GM12878 (cell line): ENCODE results near the gene SCGB1A1. TPM values are rescaled to one million over a fixed set of nuclear protein-coding genes. Genes with fewer than 3 reads are reported as not detected.

ENCODE experiments used
- ATF7 ChIP-seq: fragments of 450-650 bp; IDR thresholded peaks from 2 replicates; pipeline ENCODE4 v1.6.1; 2016; ENCODE audit warnings: low read depth, mild to moderate bottlenecking
- BACH1 ChIP-seq: fragments of 450-650 bp; IDR thresholded peaks from 2 replicates; pipeline ENCODE4 v1.6.1; 2017; ENCODE audit warnings: mild to moderate bottlenecking, borderline replicate concordance
- BCL11A ChIP-seq: IDR thresholded peaks from 2 replicates; pipeline ENCODE4 v1.6.1; 2011; ENCODE audit warnings: low read depth, low read length
- BHLHE40 ChIP-seq, 2 experiments: fragments of 450-650 bp in 1 of 2; IDR thresholded peaks; 2 replicates each; pipeline ENCODE4 v1.6.1; 2011 to 2017; ENCODE audit warnings: low read depth in 2 of 2, borderline replicate concordance in 1 of 2, improper control_type of control experiment in 1 of 2, low read length in 1 of 2, mild to moderate bottlenecking in 1 of 2
- E4F1 ChIP-seq: fragments of 450-650 bp; IDR thresholded peaks from 2 replicates; pipeline ENCODE4 v1.6.1; 2018; ENCODE audit warnings: borderline replicate concordance, mild to moderate bottlenecking; ENCODE audit not compliant: partially characterized antibody
- EP300 ChIP-seq, 2 experiments: fragments of 150-350 bp in 1 of 2; IDR thresholded peaks; 2 replicates each; pipeline ENCODE4 v1.6.1; 2011 to 2012; ENCODE audit warnings: low read depth in 2 of 2, low read length in 2 of 2, borderline replicate concordance in 1 of 2, improper control_type of control experiment in 1 of 2, inconsistent platforms in 1 of 2; ENCODE audit not compliant: control insufficient read depth in 1 of 2
- FOS ChIP-seq: IDR thresholded peaks from 3 replicates; pipeline ENCODE4 v1.6.1; 2011; ENCODE audit warnings: borderline replicate concordance; ENCODE audit not compliant: insufficient read length; ENCODE audit errors: extremely low read depth
- IKZF1 ChIP-seq: fragments of 450-650 bp; conservative IDR thresholded peaks from 2 replicates; pipeline ENCODE4 v1.6.1; 2017; ENCODE audit warnings: antibody characterized with exemption, mild to moderate bottlenecking
- IKZF2 ChIP-seq, 2 experiments: fragments of 450-650 bp; IDR thresholded peaks; 2 replicates each; pipeline ENCODE4 v1.6.1; 2017; ENCODE audit warnings: mild to moderate bottlenecking in 2 of 2, moderate library complexity in 2 of 2
- MXI1 ChIP-seq: fragments of 150-350 bp; IDR thresholded peaks from 2 replicates; pipeline ENCODE4 v1.6.1; 2011; ENCODE audit warnings: low read depth, mild to moderate bottlenecking, inconsistent platforms, low read length, improper control_type of control experiment
- NBN ChIP-seq: fragments of 450-650 bp; IDR thresholded peaks from 2 replicates; pipeline ENCODE4 v1.6.1; 2016
- RAD51 ChIP-seq: fragments of 450-650 bp; IDR thresholded peaks from 2 replicates; pipeline ENCODE4 v1.6.1; 2016; ENCODE audit warnings: moderate library complexity, mild to moderate bottlenecking, inconsistent platforms
- SKIL ChIP-seq: fragments of 450-650 bp; IDR thresholded peaks from 2 replicates; pipeline ENCODE4 v1.6.1; 2017; ENCODE audit warnings: mild to moderate bottlenecking, low read depth, inconsistent platforms; ENCODE audit not compliant: poor library complexity, severe bottlenecking
- polyA plus RNA-seq, 11 experiments: library from polyadenylated mRNA; depleted of rRNA in 4 of 11; unstranded in 6 of 11; stranded (reverse) in 5 of 11; fragments of >200 nt; fragmentation: Nextera tagmentation in 4 of 11; fragmentation: Illumina TruSeq in 1 of 11; extraction: Ambion mirVana in 4 of 11; extraction: Trizol in 1 of 11; gene quantifications; 1 replicate in 1 of 11; 2 replicates in 10 of 11; pipeline versions ENCODE4 v1.2.1 to v1.2.3, GENCODE V29; 2011 to 2016; ENCODE audit warnings: inconsistent platforms in 2 of 11, missing spikeins in 2 of 11, low read depth in 1 of 11
- total RNA-seq, 4 experiments: library from RNA; depleted of rRNA in 3 of 4; stranded (reverse); fragments of >200 nt in 3 of 4; fragmentation: Illumina TruSeq in 1 of 4; extraction: Trizol in 1 of 4; gene quantifications; 2 replicates each; pipeline versions ENCODE4 v1.2.1 to v1.2.3, GENCODE V29; 2013 to 2021
- TF ChIP-seq, protein P1 (sequence below): fragments of 450-650 bp; IDR thresholded peaks from 2 replicates; pipeline ENCODE4 v1.6.1; 2016; ENCODE audit warnings: mild to moderate bottlenecking

Gene SCGB1A1
- total and polyA plus RNA-seq, 10 of the 15 experiments (the other 5 are each of a cell fraction or from before 2014, with no cell fraction given), result not detected

GRCh38 chr11:62427630-62428233, 8.9 kb downstream of the SCGB1A1 start (continued):
- TF ChIP-seq SKIL, result peak; percentile 69
- TF ChIP-seq BACH1, result peak; percentile 42; the same call in 1 of the 2 replicates
- TF ChIP-seq IKZF1, result peak; percentile 77
- peak; percentile 81 to 83; a peak in 3 of 4 replicates for TF ChIP-seq IKZF2 (IDR thresholded peaks at IDR 0.05)
- TF ChIP-seq, protein P1, sequence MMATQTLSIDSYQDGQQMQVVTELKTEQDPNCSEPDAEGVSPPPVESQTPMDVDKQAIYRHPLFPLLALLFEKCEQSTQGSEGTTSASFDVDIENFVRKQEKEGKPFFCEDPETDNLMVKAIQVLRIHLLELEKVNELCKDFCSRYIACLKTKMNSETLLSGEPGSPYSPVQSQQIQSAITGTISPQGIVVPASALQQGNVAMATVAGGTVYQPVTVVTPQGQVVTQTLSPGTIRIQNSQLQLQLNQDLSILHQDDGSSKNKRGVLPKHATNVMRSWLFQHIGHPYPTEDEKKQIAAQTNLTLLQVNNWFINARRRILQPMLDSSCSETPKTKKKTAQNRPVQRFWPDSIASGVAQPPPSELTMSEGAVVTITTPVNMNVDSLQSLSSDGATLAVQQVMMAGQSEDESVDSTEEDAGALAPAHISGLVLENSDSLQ, result peak; percentile 87
- TF ChIP-seq NBN, result peak; percentile 38; the same call in 1 of the 2 replicates
- no peak for TF ChIP-seq MXI1
- peak; percentile 18 to 43; a peak in 3 of 4 replicates for TF ChIP-seq BHLHE40 (IDR thresholded peaks at IDR 0.05; ENCODE audit: borderline replicate concordance in 1 of 2, low read depth in 2 of 2, low read length in 1 of 2)
- peak; percentile 77; the same call in 1 of the 2 replicates for TF ChIP-seq ATF7
- peak; percentile 49; the same call in 1 of the 2 replicates for TF ChIP-seq BCL11A
- TF ChIP-seq E4F1, result no peak
- 0 out of 2 replicates have a peak, but pooled peaks have one; percentile 15 for TF ChIP-seq RAD51
- TF ChIP-seq FOS, result no peak
- TF ChIP-seq EP300 (IDR thresholded peaks at IDR 0.05; ENCODE audit: borderline replicate concordance in 1 of 2, control insufficient read depth in 1 of 2, low read depth in 2 of 2, low read length in 2 of 2), result peak; percentile 22 to 26; a peak in 2 of 4 replicates
